Astrocyte of the spinal cord (primary cell): ENCODE measurements around the gene FAM43B.

Experiments used
- DNase-seq: peaks from one replicate; pipeline ENCODE4 v3.0.0; 2011; ENCODE audit warnings: low read depth, low spot score
- H3K4me3 ChIP-seq: 2 replicates; pipeline ENCODE4 v1.5.1; 2011; ENCODE audit warnings: low read depth, mild to moderate bottlenecking, low read length, moderate library complexity
- CTCF ChIP-seq: IDR thresholded peaks from 2 replicates; pipeline ENCODE4 v1.5.1; 2012; ENCODE audit warnings: low read depth, mild to moderate bottlenecking, low read length, inconsistent platforms
- in situ Hi-C: cut with HindIII; loops from 2 replicates; pipeline ENCODE4 v1.10.0; 2017; ENCODE audit warnings: low sequenced_read_pairs

Gene FAM43B

GRCh38 chr1:20590306-20590777 is 38.0 kb downstream of the FAM43B start:
- no peak for DNase-seq
- in situ Hi-C loops = no loop called here
- H3K4me3 ChIP-seq = no peak overlapping the region
- TF ChIP-seq CTCF = no peak

- DNase-seq = no peak
- in situ Hi-C loops = no loop called here
- TF ChIP-seq CTCF = no peak
- no peak overlapping the region for H3K4me3 ChIP-seq
These were observed 41.4 kb downstream of the FAM43B start for GRCh38 chr1:20593756-20594155.

- no peak overlapping the region for H3K4me3 ChIP-seq
- DNase-seq = no peak
- in situ Hi-C loops = no loop called here
- TF ChIP-seq CTCF = no peak
These were observed 42.4 kb downstream of the FAM43B start for GRCh38 chr1:20594746-20595145.

- in situ Hi-C loops = no loop called here
- no peak overlapping the region for H3K4me3 ChIP-seq
- no peak for DNase-seq
- TF ChIP-seq CTCF = no peak
These were observed 43.7 kb downstream of the FAM43B start for GRCh38 chr1:20596106-20596505.

GRCh38 chr1:20597650-20598049 is 45.3 kb downstream of the FAM43B start:
- DNase-seq = no peak
- H3K4me3 ChIP-seq = no peak overlapping the region
- in situ Hi-C loops = no loop called here
- no peak for TF ChIP-seq CTCF

GRCh38 chr1:20600156-20600555 is 47.8 kb downstream of the FAM43B start:
- no peak overlapping the region for H3K4me3 ChIP-seq
- in situ Hi-C loops = no loop called here
- TF ChIP-seq CTCF = no peak
- no peak for DNase-seq
